C4-2B (cell line): ENCODE results near the gene RASA2.

ENCODE experiments used
- CTCF ChIP-seq: fragments of 450-650 bp; conservative IDR thresholded peaks from 2 replicates; pipeline ENCODE4 v1.5.1; 2017; ENCODE audit warnings: mild to moderate bottlenecking
- ZFX ChIP-seq: fragments of 450-650 bp; IDR thresholded peaks from 2 replicates; pipeline ENCODE4 v1.6.1; 2017

- TF ChIP-seq CTCF (no peak), ZFX (no peak)
These were observed 170.7 kb downstream of the RASA2 start for GRCh38 chr3:141657516-141657915.
